ENCODE data around the gene TSR3.

DNA sequence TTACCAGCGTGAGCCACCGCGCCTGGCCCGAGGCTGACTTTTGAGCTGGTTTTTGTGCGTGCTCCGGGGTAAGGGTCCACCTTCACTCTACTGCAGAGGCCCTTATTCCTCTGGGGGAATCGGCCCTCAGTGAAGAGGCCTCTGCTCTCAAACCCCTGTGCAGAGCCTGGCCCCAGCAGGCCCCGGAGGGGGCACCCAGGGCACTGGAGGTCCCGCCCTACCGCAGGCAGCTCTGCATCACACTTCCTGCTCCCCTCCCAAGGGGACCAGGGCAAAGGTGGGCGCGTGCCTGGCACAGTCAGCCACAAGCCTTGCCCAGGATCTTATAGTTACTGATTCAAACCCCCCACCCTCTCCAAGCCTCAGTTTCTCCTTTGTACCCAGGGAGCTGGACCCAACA is 45.9 kb downstream of the TSR3 start:
- TF ChIP-seq, protein P1, sequence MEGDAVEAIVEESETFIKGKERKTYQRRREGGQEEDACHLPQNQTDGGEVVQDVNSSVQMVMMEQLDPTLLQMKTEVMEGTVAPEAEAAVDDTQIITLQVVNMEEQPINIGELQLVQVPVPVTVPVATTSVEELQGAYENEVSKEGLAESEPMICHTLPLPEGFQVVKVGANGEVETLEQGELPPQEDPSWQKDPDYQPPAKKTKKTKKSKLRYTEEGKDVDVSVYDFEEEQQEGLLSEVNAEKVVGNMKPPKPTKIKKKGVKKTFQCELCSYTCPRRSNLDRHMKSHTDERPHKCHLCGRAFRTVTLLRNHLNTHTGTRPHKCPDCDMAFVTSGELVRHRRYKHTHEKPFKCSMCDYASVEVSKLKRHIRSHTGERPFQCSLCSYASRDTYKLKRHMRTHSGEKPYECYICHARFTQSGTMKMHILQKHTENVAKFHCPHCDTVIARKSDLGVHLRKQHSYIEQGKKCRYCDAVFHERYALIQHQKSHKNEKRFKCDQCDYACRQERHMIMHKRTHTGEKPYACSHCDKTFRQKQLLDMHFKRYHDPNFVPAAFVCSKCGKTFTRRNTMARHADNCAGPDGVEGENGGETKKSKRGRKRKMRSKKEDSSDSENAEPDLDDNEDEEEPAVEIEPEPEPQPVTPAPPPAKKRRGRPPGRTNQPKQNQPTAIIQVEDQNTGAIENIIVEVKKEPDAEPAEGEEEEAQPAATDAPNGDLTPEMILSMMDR (IDR thresholded peaks at IDR 0.05), result no peak
- TF ChIP-seq POLR2A (IDR thresholded peaks at IDR 0.05), result no peak
